NCI-H2029 treated with DMSO at 0.1 percent for 48 hours (cell line): ENCODE results near the gene CHCHD10.
"Not testable (repeated sequence)": the region's sequence is repeated elsewhere in the genome, so short reads cannot be mapped to it uniquely, and the experiment has no call there.

ENCODE experiments used
- DNase-seq: peaks from one replicate; lab custom pipeline; 2025; lab: John Stamatoyannopoulos, UW

The CHCHD10 gene

DNA sequence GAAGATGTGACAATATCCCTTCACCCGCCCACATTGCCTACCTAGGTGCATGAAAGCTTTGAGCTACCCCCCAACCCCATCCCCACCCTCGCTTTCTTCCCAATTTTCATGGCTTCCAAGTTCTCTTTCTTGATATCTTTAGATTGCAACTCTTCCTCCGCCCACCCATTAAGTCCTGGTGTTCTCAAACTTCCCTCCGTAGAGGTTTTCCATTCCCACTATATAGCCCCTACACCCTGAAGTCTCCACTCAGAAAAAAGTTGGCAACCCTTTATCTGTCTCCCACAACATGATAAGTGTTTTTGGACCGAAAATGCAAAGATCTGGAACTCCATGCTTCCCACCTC is 17.4 kb downstream of the CHCHD10 start:
- no peak for DNase-seq

DNA sequence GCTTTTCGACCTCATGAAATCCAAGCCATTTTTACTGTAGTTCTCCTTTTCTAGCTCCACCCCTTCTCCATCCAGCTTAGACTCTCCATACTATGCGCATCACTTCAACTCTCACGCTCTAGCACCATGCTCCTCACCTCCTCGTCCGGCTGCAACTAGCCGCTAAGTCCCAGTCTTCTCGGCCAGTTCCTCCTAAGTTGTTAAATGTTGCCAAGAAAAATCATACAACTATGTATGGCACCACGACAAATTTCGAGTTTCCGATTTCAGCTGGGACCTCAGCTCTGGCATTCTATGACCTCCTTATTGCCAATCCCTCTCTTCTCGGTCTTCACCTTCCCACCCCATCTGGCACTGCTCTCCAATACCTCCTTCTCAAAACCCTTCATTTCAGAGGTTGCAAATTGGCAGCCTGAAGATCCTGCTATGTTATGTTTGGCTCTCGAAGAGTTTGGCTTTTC is 17.9 kb downstream of the CHCHD10 start:
- no peak for DNase-seq

DNA sequence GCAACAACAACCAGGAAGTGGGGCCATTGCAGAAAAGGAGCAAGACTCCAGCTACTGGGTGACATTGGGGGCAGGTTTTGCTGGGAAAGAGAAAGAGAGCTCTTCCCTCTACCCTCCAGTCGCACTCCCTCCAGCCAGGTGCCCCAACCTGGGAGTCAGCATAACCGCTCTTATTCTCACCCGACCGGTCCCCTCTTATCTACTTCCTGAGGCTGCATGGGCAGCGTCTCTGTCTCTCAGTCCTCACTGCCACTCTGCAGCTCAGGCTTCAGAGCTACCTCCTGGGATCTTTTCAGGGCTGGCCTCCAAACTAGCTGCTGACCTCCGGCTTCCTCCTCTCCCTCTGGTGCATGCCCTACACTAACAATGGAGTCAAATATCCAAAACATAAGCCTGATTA is 22.0 kb downstream of the CHCHD10 start:
- no peak for DNase-seq

DNA sequence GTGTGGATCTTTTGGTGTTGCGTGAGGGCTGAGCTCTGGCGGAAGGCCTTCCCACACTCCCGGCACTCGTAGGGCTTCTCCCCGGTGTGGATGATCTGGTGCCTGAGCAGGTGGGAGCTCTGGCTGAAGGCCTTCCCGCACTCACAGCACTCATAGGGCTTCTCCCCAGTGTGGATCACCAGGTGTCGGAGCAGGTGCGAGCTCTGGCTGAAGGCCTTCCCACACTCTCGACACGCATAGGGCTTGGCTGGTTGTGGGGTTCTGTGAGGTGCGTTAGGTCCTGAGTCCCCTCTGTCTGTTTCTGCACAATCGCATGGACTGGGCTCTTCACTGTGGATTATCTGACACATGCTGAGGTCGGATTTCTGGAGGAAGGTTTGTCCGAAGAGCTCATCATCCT is 23.3 kb downstream of the CHCHD10 start:
- DNase-seq = no peak

DNA sequence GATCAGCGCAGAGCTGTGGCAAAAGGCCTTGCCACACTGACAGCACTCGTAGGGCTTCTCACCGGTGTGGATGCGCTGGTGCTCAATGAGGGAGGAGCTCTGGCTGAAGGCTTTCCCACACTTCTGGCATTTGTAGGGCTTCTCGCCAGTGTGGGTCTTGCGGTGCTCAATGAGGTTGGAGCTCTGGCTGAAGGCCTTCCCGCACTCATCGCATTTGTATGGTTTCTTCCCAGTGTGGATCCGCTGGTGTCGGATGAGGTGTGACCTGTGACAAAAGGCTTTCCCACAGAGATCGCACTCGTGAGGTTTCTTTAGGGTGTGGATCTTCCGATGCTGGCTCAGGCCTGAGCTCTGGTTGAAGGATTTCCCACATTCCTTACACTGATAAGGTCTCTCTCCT is 23.8 kb downstream of the CHCHD10 start:
- DNase-seq = no peak

DNA sequence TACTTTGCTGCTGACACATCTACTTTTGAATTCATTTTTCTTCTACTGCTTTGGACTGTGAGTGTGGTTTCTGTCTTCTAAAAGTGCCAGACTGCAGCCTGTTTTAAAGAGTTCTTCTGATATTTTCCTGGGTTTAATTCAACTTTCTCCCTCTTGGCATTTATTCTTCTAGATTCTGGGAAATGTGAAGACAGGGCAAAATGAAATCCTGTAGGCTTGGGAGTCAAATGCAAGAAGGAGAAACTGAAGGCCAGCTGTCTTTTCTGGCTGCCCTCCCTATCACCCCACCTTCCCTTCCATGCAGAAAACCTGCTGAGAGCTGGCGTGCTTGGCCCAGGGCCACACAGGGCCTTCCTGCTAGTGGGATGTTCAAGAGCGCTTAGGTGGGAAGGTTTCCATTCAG is 24.5 kb downstream of the CHCHD10 start:
- no peak for DNase-seq

DNA sequence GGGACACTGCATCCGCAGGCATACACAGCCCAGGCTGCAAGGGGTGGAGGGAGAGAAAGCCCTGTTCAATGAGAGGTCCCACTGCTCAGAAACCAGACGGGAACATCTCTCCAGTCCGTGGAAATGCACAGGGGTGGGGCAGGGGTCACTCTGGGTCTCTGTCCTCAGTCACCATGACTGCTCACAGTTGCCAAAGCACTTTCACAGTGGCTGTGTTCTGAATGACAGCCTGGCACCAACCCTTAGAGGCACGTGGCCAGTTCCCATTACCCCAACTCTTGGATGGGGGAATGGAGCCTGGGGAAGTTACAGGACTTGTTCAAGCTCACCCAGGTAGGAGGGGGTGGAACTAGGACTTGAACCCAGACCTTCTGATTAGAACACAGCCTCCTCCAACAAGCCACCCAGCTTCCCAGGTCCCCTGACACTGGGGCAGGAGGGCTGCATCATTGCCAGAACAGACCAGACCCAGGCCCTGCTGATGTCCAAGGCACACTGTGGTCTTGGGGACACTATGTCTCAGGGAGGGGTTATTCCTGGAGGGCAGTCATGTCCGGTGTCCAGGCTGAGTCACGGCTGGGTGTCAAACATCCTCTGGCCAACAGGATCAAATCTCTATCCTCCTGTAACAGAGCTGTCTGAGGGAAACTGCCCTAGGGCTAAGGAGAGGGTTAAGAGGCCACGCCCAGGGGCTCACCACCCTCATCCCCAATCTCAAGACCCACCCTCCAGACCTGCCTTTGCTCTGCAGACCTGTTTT is 25.1 kb downstream of the CHCHD10 start:
- DNase-seq = no peak

DNA sequence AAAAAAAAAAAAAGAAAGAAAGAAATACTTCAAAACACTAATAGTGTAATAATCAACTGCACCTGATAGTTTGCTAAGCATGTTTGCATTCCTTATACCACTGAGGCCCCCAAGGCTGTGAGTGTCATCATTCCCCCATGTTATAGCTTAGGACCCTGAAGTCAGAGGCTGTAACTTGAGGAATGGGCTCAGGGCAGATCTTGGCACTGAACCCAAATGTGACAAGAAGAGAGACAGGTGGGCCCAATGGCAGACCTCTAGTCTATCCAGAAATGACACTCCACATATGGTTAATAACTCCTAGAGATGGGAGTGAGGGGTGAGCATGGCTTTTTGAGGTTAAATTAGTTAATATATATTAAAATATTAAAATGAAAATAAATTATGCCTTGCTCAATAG is 30.1 kb downstream of the CHCHD10 start:
- DNase-seq = no peak

DNA sequence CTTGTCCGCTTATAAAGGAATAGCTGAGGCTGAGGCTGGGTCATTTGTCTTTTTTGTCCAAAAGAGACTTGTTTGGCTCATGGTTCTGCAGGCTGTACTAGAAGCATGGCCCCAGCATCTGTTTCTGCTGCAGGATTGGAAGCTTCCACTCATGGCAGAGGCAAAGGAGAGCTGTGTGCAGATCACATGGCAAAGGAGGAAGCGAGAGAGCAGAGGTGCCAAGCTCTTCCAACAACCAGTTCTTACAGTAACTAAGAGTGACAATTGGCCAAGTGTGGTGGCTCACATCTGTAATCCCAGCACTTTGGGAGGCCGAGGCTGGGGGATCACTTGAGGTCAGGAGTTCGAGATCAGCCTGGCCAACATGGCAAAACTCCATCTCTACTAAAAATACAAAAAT is 39.7 kb downstream of the CHCHD10 start:
- not testable (repeated sequence) for DNase-seq

DNA sequence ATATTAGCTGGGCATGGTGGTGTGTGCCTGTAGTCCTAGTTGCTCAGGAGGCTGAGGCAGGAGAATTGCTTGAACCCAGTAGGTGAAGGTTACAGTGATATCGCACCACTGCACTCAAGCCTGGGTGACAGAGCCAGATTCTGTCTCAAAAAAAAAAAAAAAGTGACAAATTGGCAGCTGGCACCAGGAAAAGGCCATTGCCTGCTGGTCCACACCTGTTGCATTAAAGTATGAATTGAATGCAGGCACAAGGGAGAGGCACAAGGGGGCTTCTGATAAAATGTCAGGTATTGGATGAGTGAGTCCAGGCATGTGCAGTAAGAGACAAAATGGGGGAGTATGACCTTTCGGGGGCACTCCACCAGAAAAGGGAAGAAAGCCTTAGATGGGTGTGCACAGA is 45.0 kb downstream of the CHCHD10 start:
- no peak for DNase-seq

DNA sequence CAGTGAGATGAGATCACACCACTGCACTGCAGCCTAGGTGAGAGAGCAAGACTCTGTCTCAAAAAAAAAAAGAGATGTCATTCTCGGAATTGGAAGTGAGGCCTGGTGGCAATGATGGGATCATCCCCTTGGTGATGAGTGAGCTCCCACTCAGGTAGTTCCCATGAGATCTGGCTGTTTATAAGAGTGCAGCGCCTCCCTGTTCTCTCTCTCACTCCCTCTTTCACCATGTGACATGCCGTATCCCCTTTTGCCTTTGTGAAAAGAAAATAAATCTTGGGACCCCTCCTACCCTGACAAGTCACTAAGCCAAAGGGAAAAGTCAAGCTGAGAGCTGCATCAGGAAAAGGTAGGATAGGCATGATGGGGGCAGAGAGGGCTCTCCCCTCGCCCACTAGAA is 45.6 kb downstream of the CHCHD10 start:
- no peak for DNase-seq

DNA sequence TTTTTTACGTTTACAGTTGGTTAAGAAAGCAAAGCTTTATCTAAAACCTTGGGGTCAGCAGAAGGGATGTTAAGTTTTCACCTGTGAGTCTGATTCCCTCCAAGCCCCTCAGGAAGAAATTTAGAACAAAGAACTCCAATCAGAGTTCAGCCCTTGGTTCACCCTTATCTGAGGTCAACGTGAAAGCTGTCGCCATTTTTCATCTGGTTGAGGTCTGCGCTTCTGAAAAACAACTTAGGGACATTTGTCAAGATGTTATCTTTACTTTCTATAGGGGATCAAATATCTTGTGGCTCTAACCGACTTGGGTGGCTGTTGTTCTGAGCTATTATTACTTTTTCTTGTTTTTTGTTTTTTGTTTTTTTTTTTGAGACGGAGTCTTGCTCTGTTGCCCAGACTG is 46.9 kb downstream of the CHCHD10 start:
- no peak for DNase-seq

DNA sequence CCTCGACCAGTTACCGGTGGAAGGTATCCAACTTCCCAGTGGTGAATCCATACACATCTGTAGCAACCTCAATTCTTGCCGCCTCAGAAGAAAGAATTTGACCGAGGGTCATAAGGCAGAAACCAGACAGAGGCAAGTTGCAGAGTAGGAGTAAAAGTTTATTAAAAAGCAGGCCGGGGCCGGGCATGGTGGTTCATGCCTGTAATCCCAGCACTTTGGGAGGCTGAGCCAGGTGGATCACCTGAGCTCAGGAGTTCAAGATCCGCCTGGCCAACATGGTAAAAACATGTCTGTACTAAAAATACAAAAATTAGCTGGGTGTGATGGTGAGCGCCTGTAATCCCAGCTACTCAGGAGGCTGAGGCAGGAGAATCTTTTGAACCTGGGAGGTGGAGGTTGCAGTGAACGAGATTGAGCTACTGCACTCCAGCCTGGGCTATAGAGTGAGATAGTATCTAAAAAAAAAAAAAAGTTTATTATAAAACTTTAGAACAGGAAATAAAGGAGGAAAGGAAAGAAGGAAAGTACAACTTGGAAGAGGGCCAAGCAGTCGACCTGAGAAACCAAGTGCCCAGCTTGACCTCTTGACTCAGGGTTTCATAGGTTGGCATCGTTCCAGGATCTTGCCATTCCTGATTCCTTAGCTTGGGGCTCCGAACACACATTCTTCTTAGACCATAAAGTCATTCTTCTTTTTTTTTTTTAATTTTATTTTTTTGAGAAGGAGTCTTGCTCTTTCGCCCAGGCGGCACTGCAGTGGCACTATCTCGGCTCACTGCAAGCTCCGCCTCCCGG is 49.2 kb downstream of the CHCHD10 start:
- DNase-seq = no peak

DNA sequence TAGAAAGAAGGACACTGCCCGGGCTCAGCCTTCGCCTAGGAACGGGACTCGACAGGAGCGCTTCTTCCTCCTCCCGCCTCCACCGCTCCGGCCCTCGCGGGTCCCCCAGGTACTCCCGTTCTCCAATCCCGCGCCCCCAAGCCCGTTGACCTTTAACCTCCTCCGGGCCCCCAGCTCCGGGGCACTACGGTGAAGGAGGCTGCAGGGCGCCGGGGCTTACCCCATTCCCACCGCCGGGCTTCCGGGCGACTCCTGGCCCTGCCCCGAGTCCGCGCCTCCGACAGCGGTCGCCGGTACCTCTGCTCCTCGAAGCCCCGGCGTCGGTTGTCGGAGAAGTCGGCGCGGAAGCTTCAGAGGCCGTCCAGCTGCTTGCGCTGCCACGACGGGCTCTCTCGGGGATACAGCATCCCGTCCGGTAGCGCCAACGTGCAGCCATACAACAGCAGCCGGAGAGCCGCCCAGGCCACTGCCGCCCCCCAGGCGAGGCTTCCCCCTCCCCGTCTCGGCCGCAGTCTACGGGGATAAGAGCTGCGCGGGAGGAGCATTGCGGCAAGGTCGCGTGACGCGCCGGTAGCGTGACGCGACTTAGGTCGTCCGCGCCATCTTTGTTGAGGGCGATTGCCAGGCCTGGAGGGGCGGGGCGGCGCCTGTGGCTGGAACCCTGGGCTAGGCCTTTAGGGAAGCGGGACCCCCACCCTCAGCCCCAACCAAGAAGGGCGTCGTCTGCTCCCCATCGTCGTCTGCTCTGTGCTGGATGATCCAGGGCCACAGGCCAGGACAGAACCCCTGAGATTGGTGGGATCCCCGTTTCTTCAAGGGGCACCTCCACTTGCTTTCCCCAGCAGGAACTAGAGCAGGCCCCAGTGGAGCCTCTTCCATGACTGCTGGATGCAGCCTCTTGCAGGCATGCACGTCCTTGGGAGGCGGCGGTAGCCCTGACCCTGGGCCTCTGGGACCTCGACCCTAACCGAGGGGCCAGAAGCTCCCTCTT is 50.7 kb downstream of the CHCHD10 start:
- peak; percentile 37 for DNase-seq
